ENCODE measurements around the gene CGB1. TPM values are rescaled to one million over a fixed set of nuclear protein-coding genes. Genes with fewer than 3 reads are reported as not detected.

CGB1 gene
- total RNA-seq, 1 experiment from 2014 or later = not detected

- Histone ChIP-seq H3K79me1 (ENCODE audit: insufficient read depth, low read depth, low read length, poor library complexity, severe bottlenecking) (no peaks in the 10 kb centered on the region), H3K18ac (ENCODE audit: insufficient read length, low read depth, low read length) (no peak overlapping the region), H3K14ac (ENCODE audit: insufficient read depth, low read length) (no peak overlapping the region), H3K27me3 (ENCODE audit: insufficient read depth, low read length) (no peaks in the 10 kb centered on the region), H4K8ac (replicated peaks; ENCODE audit: insufficient read length, low read depth, low read length) (no peak overlapping the region), H2BK120ac (ENCODE audit: low read depth, low read length, poor library complexity, severe bottlenecking) (no peak overlapping the region), H2BK20ac (ENCODE audit: low read depth, low read length, poor library complexity, severe bottlenecking) (no peak overlapping the region), H2BK12ac (ENCODE audit: insufficient read length, low read depth, low read length) (no peak overlapping the region), H3K23me2 (ENCODE audit: insufficient read length, low read depth, low read length, poor library complexity, severe bottlenecking) (no peaks in the 10 kb centered on the region), H3K79me2 (ENCODE audit: insufficient read depth, low read length) (no peaks in the 10 kb centered on the region), H3K9ac (ENCODE audit: extremely low read depth, insufficient read length, low read length) (no peak overlapping the region), H2AFZ (ENCODE audit: low read length) (no peak overlapping the region), H2BK15ac (ENCODE audit: low read depth, low read length) (no peak overlapping the region), H2BK5ac (ENCODE audit: insufficient read length, low read length) (no peak overlapping the region), H3K4me1 (ENCODE audit: insufficient read depth, low read length) (no peaks in the 10 kb centered on the region), H3K4ac (ENCODE audit: low read depth, low read length) (no peak overlapping the region), H3K9me3 (ENCODE audit: control insufficient read depth, low read depth, low read length) (no peaks in the 10 kb centered on the region), H3K27ac (ENCODE audit: insufficient read length, low read depth, low read length) (no peak overlapping the region), H4K91ac (ENCODE audit: insufficient read length, low read depth, low read length) (no peak overlapping the region), H4K20me1 (ENCODE audit: control insufficient read depth, insufficient read depth, insufficient read length) (no peaks in the 10 kb centered on the region), H2AK5ac (ENCODE audit: insufficient read length, low read length) (no peak overlapping the region), H4K5ac (ENCODE audit: insufficient read length, low read depth, low read length) (no peak overlapping the region), H3K23ac (ENCODE audit: insufficient read length, low read depth, low read length) (no peak overlapping the region), H3T11ph (ENCODE audit: low read length) (no peak overlapping the region), H3K56ac (ENCODE audit: insufficient read length, low read depth, low read length) (no peak overlapping the region), H3K4me2 (ENCODE audit: insufficient read depth, insufficient read length, low read length) (no peak overlapping the region)
- Mint-ChIP-seq H3K27me3 (ENCODE audit: low read depth) (no peaks in the 10 kb centered on the region), H3K4me3 (no peak overlapping the region), H3K27ac (no peak overlapping the region), H3K4me1 (peaks cover 0 to under 1% of the 10 kb centered on the region in 2 experiments; a peak in 2 of 4 replicates), H3K9me3 (no peaks in the 10 kb centered on the region), H3K36me3 (ENCODE audit: insufficient read depth in 1 of 3, low read depth in 3 of 3) (peaks cover 15 to 63% (median 59%) of the 10 kb centered on the region in 3 experiments; a peak in 6 of 7 replicates)
- DNase-seq = no peak
- TF ChIP-seq, protein P1, sequence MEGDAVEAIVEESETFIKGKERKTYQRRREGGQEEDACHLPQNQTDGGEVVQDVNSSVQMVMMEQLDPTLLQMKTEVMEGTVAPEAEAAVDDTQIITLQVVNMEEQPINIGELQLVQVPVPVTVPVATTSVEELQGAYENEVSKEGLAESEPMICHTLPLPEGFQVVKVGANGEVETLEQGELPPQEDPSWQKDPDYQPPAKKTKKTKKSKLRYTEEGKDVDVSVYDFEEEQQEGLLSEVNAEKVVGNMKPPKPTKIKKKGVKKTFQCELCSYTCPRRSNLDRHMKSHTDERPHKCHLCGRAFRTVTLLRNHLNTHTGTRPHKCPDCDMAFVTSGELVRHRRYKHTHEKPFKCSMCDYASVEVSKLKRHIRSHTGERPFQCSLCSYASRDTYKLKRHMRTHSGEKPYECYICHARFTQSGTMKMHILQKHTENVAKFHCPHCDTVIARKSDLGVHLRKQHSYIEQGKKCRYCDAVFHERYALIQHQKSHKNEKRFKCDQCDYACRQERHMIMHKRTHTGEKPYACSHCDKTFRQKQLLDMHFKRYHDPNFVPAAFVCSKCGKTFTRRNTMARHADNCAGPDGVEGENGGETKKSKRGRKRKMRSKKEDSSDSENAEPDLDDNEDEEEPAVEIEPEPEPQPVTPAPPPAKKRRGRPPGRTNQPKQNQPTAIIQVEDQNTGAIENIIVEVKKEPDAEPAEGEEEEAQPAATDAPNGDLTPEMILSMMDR (conservative IDR thresholded peaks at IDR 0.05) = no peak
- no CpG with 5 or more reads among the region's 7 CpGs for WGBS (ENCODE audit: extremely low coverage, insufficient read length, low lambda C conversion rate)
These were observed 31.6 kb downstream of the CGB1 start for GRCh38 chr19:49004964-49005614.

Measured in H9 (cell line).